T-cell (primary cell): ENCODE measurements around the gene PARP8. TPM values are rescaled to one million over a fixed set of nuclear protein-coding genes. Genes with fewer than 3 reads are reported as not detected.
A peak's percentile ranks its signal among the peaks of the same experiment; 100 is the strongest.

Experiments
- ATAC-seq, 4 experiments: fragments of 200-7000 bp in 3 of 4; fragments of 150-1000 bp in 1 of 4; cut with Tn5 transposase; replicated peaks in 1 of 4; 1 replicate in 3 of 4; 2 replicates in 1 of 4; pipeline ENCODE4 v1.10.0; 2021; ENCODE audit warnings: moderate library complexity in 3 of 4, mild to moderate bottlenecking in 2 of 4, moderate number of reproducible peaks in 1 of 4
- CTCF ChIA-PET, 2 donors: fragments of 300-600 bp; sonication (Branson Sonifier 250); formaldehyde crosslinking; loops; one replicate each; lab custom pipeline; 2022; ENCODE audit warnings: antibody characterized with exemption in 2 of 2; lab: Charles Lee
- POLR2A ChIA-PET, 2 donors: fragments of 300-600 bp; sonication (Branson Sonifier 250); formaldehyde crosslinking; loops; one replicate each; lab custom pipeline; 2022; ENCODE audit warnings: antibody characterized with exemption in 2 of 2; lab: Charles Lee
- DNase-seq, 35 experiments: peaks; one replicate each; pipeline versions ENCODE4 v3.0.0 to v3.0.0-alpha.2; 2013 to 2023
- H3K27ac ChIP-seq: one replicate; pipeline ENCODE4 v1.5.1; 2013; ENCODE audit warnings: low read length
- H3K27me3 ChIP-seq, 2 experiments: replicated peaks in 1 of 2; 1 replicate in 1 of 2; 2 replicates in 1 of 2; pipeline versions ENCODE4 v1.6.1 to v1.7.0; 2013; ENCODE audit warnings: low read length in 1 of 2, mixed read lengths in 1 of 2; ENCODE audit not compliant: control insufficient read depth in 2 of 2, insufficient read depth in 2 of 2; ENCODE audit errors: extremely low read depth in 1 of 2
- H3K36me3 ChIP-seq, 2 donors: 1 replicate in 1 of 2; 2 replicates in 1 of 2; pipeline versions ENCODE4 v1.6.1 to v1.7.0; 2013; ENCODE audit warnings: low read length in 1 of 2; ENCODE audit not compliant: control insufficient read depth in 2 of 2, insufficient read depth in 1 of 2; ENCODE audit errors: extremely low read depth in 1 of 2
- H3K4me1 ChIP-seq, 2 experiments: 1 replicate in 1 of 2; 2 replicates in 1 of 2; pipeline versions ENCODE4 v1.6.1 to v1.7.0; 2013; ENCODE audit warnings: low read length in 2 of 2, mixed read lengths in 1 of 2; ENCODE audit not compliant: insufficient read depth in 2 of 2, control insufficient read depth in 1 of 2; ENCODE audit errors: extremely low read depth in 1 of 2
- H3K4me3 ChIP-seq, 2 donors: 1 replicate in 1 of 2; 2 replicates in 1 of 2; pipeline versions ENCODE4 v1.5.1 to v1.7.0; 2013; ENCODE audit warnings: mild to moderate bottlenecking in 2 of 2, low read length in 1 of 2, moderate library complexity in 1 of 2; ENCODE audit not compliant: control insufficient read depth in 1 of 2; ENCODE audit errors: extremely low read depth in 1 of 2
- H3K9me3 ChIP-seq: 2 replicates; pipeline ENCODE4 v1.7.0; 2013
- H3K27ac Mint-ChIP-seq, 2 donors: one replicate each; pipeline ENCODE4 v1.8.0; 2020 to 2021; ENCODE audit warnings: mild to moderate bottlenecking in 2 of 2, mixed read lengths in 2 of 2
- H3K27me3 Mint-ChIP-seq, 2 donors: one replicate each; pipeline ENCODE4 v1.8.0; 2021 to 2022; ENCODE audit warnings: mixed read lengths in 2 of 2
- H3K36me3 Mint-ChIP-seq: one replicate; pipeline ENCODE4 v1.8.0; 2021; ENCODE audit warnings: mixed read lengths
- H3K4me1 Mint-ChIP-seq, 3 donors: one replicate each; pipeline ENCODE4 v1.8.0; 2020 to 2022; ENCODE audit warnings: mixed read lengths in 3 of 3, mild to moderate bottlenecking in 1 of 3
- H3K4me3 Mint-ChIP-seq, 3 donors: one replicate each; pipeline ENCODE4 v1.8.0; 2020 to 2022; ENCODE audit warnings: mild to moderate bottlenecking in 3 of 3, mixed read lengths in 3 of 3, moderate library complexity in 3 of 3
- H3K9me3 Mint-ChIP-seq, 3 donors: one replicate each; pipeline ENCODE4 v1.8.0; 2020 to 2022; ENCODE audit warnings: mixed read lengths in 3 of 3
- WGBS: methylation state at CpG from one replicate; pipeline ENCODE4 v1.1.5; 2013; ENCODE audit warnings: missing lambda C conversion rate; ENCODE audit not compliant: insufficient coverage; 5-methylcytosine and 5-hydroxymethylcytosine counted together
- total RNA-seq, 35 experiments: library from RNA in 6 of 35; stranded (reverse) in 6 of 35; fragments of 120-200 nt in 1 of 35; gene quantifications; one replicate each; pipeline versions ENCODE4 v1.2.1 to v1.2.4 and lab custom pipeline; 2013 to 2026

The PARP8 gene
- total RNA-seq, 5 donors from 2014 or later (not counting 1 experiment from before 2014, with no cell fraction given), result 92.8 to 252 (median 136) TPM

- Histone ChIP-seq H3K4me3 (no peak overlapping the region), H3K9me3 (no peaks in the 10 kb centered on the region), H3K36me3 (peaks cover 3 to 83% of the 10 kb centered on the region in 2 donors), H3K27ac (no peak overlapping the region), H3K4me1 (no peaks in the 10 kb centered on the region), H3K27me3 (no peaks in the 10 kb centered on the region)
- ChIA-PET CTCF (no interaction called here), POLR2A (interaction anchor here in 1 of 2 donors (0.7 kb wide), 1 partner anchor 9 kb away, joined by 3 read pairs; no protein-coding TSS in a partner anchor)
- Mint-ChIP-seq H3K9me3 (no peaks in the 10 kb centered on the region), H3K4me3 (no peak overlapping the region), H3K36me3 (peaks cover 69% of the 10 kb centered on the region), H3K27ac (no peak overlapping the region), H3K4me1 (peaks cover 2 to 8% (median 7%) of the 10 kb centered on the region in 3 donors), H3K27me3 (no peaks in the 10 kb centered on the region)
- ATAC-seq (no peak), DNase-seq (no peak)
- 100% methylated on average over 3 of the region's 6 CpGs for WGBS
These were observed 157.1 kb downstream of the PARP8 start for GRCh38 chr5:50823568-50823967.

DNA sequence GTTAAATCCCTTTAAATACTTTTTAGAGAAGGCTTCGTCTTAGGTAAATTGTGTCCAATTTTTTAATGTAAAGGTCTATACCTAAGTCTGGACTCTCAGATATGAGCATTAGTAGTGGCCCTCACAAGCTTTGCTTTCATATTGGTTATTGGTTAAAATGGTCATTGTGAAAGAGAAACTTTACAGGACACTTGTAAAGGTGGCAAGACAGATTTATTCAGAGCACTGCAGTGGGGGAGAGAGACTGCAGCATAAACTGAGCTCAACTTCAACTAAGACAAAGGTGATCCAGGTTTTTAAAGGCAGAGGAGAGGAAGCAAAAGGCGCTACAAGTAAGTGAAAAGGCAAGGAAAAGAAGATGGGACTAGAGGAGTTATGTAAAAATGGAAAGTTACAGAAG lies 157.7 kb downstream of the PARP8 start:
- Histone ChIP-seq H3K27ac (no peak overlapping the region), H3K4me1 (no peaks in the 10 kb centered on the region), H3K9me3 (no peaks in the 10 kb centered on the region), H3K4me3 (no peak overlapping the region), H3K27me3 (no peaks in the 10 kb centered on the region), H3K36me3 (peaks cover 3 to 84% of the 10 kb centered on the region in 2 donors)
- peaks cover 2 to 9% (median 8%) of the 10 kb centered on the region in 3 donors for H3K4me1 Mint-ChIP-seq
- no peaks in the 10 kb centered on the region for H3K9me3 Mint-ChIP-seq
- CTCF ChIA-PET, result no interaction called here
- H3K4me3 Mint-ChIP-seq, result no peak overlapping the region
- H3K27me3 Mint-ChIP-seq, result no peaks in the 10 kb centered on the region
- H3K27ac Mint-ChIP-seq, result peak overlapping the region in 1 of 2 donors; percentile 12
- ATAC-seq, result no peak
- 92% methylated on average over 1 of the region's 2 CpGs for WGBS
- DNase-seq, result no peak
- peaks cover 71% of the 10 kb centered on the region for H3K36me3 Mint-ChIP-seq
- POLR2A ChIA-PET, result interaction anchor here in 1 of 2 donors (0.7 kb wide), 1 partner anchor 10 kb away, joined by 3 read pairs; no protein-coding TSS in a partner anchor

- Histone ChIP-seq H3K36me3 (peaks cover 4 to 82% of the 10 kb centered on the region in 2 donors), H3K27ac (no peak overlapping the region), H3K27me3 (no peaks in the 10 kb centered on the region), H3K9me3 (no peaks in the 10 kb centered on the region), H3K4me1 (no peaks in the 10 kb centered on the region), H3K4me3 (no peak overlapping the region)
- peaks cover 2 to 8% (median 7%) of the 10 kb centered on the region in 3 donors for H3K4me1 Mint-ChIP-seq
- ATAC-seq, result no peak
- no CpG with 5 or more reads among the region's 1 CpG for WGBS
- no peak for DNase-seq
- H3K27ac Mint-ChIP-seq, result no peak overlapping the region
- H3K27me3 Mint-ChIP-seq, result no peaks in the 10 kb centered on the region
- peaks cover 63% of the 10 kb centered on the region for H3K36me3 Mint-ChIP-seq
- no peaks in the 10 kb centered on the region for H3K9me3 Mint-ChIP-seq
- no peak overlapping the region for H3K4me3 Mint-ChIP-seq
- CTCF ChIA-PET, result no interaction called here
- POLR2A ChIA-PET, result no interaction called here
These were observed 161.2 kb downstream of the PARP8 start for GRCh38 chr5:50827516-50828247.

DNA sequence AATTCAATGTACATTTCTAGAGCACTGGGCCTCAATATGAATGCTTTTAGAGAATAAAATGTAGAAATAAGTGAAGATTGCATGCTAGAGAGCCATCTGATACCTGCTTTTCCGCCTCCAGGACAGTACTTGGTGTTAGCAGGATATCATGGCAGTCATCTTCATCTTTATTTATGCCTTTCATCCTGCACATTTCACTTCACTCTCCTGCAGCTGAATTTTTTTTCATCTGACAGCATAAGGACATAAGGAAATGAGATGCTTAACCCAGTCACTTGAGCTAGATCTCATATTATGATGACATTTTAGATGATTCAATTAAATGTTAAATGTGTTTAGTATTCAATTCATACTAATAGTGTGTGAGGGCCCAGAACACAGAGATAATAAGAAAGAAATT lies 162.6 kb downstream of the PARP8 start:
- Mint-ChIP-seq H3K4me3 (no peak overlapping the region), H3K27me3 (no peaks in the 10 kb centered on the region), H3K9me3 (no peaks in the 10 kb centered on the region), H3K36me3 (peaks cover 60% of the 10 kb centered on the region), H3K4me1 (peaks cover 2 to 7% (median 6%) of the 10 kb centered on the region in 3 donors), H3K27ac (peak overlapping the region in 1 of 2 donors; percentile 15)
- no peak overlapping the region for H3K4me3 ChIP-seq
- no peak overlapping the region for H3K27ac ChIP-seq
- H3K4me1 ChIP-seq, result no peaks in the 10 kb centered on the region
- ATAC-seq, result no peak
- CTCF ChIA-PET, result no interaction called here
- H3K9me3 ChIP-seq, result no peaks in the 10 kb centered on the region
- 100% methylated on average over 1 of the region's 1 CpG for WGBS
- no peaks in the 10 kb centered on the region for H3K27me3 ChIP-seq
- H3K36me3 ChIP-seq, result peaks cover 4 to 80% of the 10 kb centered on the region in 2 donors
- no peak for DNase-seq
- POLR2A ChIA-PET, result no interaction called here

DNA sequence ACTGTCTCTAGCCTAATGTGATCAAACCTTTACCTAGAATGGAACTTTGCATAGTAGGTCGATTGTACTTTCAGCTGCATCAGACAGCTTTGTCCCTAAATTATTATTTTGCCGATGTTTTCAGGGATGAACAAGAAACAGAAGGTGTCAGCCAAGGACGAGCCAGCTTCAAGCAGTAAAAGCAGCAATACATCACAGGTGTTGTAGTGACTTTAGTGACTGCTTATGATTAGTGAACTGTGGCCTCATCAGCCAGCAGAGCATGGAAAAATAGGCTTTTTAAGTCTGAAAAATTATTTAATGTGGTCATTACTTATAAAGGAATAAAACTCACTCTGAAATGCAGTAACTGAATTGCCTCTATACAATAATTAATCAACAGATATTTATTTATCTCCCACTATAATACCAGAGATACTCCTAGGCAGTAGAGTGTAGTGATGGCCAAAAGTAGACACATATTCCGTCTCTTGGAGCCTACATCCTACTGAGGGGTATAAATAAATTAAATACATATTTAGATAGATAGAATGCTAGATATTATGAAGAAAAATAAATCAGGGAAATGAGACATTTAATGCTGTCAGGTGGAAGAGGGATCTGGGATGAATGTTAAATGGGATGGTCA lies 166.3 kb downstream of the PARP8 start:
- H3K36me3 ChIP-seq, result peaks cover 4 to 82% of the 10 kb centered on the region in 2 donors
- Mint-ChIP-seq H3K9me3 (no peaks in the 10 kb centered on the region), H3K36me3 (peaks cover 67% of the 10 kb centered on the region)

DNA sequence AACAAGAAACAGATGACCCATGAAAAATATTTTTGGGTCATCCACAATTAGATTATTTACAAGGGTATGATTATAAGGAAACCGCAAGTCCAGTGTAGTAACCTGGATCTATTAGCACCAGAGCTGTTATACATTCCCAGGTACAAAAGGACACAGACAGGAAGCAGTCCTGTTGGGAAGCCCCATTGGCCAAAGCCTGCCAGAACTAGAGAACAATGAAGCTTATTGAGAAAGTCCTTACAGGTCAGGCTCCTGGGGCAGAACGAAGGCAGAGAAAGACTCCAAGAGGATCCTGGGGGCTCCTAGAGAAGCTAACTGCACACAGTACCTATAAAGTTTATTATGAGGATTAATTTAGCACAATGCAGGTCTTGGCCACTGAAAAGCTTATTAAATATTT lies 169.9 kb downstream of the PARP8 start:
- POLR2A ChIA-PET, result interaction anchor here in 1 of 2 donors (0.6 kb wide), 1 partner anchor 13 kb away, joined by 3 read pairs; no protein-coding TSS in a partner anchor
- Histone ChIP-seq H3K36me3 (peaks cover 0 to 71% of the 10 kb centered on the region in 2 donors), H3K27ac (no peak overlapping the region), H3K9me3 (no peaks in the 10 kb centered on the region), H3K4me1 (no peaks in the 10 kb centered on the region), H3K27me3 (no peaks in the 10 kb centered on the region), H3K4me3 (no peak overlapping the region)
- Mint-ChIP-seq H3K4me1 (no peaks in the 10 kb centered on the region), H3K27ac (no peak overlapping the region), H3K36me3 (peaks cover 75% of the 10 kb centered on the region), H3K4me3 (no peak overlapping the region), H3K27me3 (no peaks in the 10 kb centered on the region), H3K9me3 (no peaks in the 10 kb centered on the region)
- CTCF ChIA-PET, result no interaction called here
- DNase-seq (no peak), ATAC-seq (no peak)
- no CpG with 5 or more reads among the region's 2 CpGs for WGBS

More for the DNA sequence above, 166.3 kb downstream of the PARP8 start:
- peaks cover 0 to 4% (median 0%) of the 10 kb centered on the region in 3 donors for H3K4me1 Mint-ChIP-seq
- WGBS, result 100% methylated on average over 1 of the region's 4 CpGs
- Histone ChIP-seq H3K9me3 (no peaks in the 10 kb centered on the region), H3K27me3 (no peaks in the 10 kb centered on the region), H3K4me1 (no peaks in the 10 kb centered on the region), H3K4me3 (no peak overlapping the region), H3K27ac (no peak overlapping the region)
- ATAC-seq (no peak), DNase-seq (no peak)
- H3K27ac Mint-ChIP-seq, result no peak overlapping the region
- H3K27me3 Mint-ChIP-seq, result no peaks in the 10 kb centered on the region
- POLR2A ChIA-PET, result interaction anchor here in 1 of 2 donors (0.6 kb wide), 1 partner anchor 392 kb away, joined by 8 read pairs; no protein-coding TSS in a partner anchor
- H3K4me3 Mint-ChIP-seq, result no peak overlapping the region
- CTCF ChIA-PET, result no interaction called here
